OCI-M2 (cell line): Measurements from ENCODE around the gene THNSL1.

Source experiments
- DNase-seq: peaks from one replicate; lab custom pipeline; 2025; ENCODE audit not compliant: unreplicated experiment; lab: John Stamatoyannopoulos, UW

Gene THNSL1

DNA sequence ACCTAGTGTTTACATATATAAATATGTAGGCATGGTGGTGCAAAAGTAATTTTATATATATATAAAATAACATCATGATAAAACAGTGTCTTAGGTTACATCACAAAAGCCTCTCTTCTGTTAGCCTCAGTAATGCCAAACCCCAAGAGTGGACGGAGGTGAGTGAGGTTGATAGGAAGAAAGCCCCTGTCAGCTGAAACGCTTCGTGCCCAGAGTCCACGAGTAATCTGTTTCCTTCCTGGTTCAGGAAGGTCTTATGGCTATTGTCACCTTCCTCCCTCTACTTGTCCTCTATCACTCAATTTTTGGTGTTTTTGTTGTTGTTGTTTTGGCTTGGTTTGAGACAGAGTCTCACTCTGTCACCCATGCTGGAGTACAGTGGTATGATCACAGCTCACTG, 41.5 kb downstream of the THNSL1 start:
- no peak for DNase-seq

- no peak for DNase-seq
Measured at GRCh38 chr10:25059990-25060389, 43.6 kb downstream of the THNSL1 start.

DNA sequence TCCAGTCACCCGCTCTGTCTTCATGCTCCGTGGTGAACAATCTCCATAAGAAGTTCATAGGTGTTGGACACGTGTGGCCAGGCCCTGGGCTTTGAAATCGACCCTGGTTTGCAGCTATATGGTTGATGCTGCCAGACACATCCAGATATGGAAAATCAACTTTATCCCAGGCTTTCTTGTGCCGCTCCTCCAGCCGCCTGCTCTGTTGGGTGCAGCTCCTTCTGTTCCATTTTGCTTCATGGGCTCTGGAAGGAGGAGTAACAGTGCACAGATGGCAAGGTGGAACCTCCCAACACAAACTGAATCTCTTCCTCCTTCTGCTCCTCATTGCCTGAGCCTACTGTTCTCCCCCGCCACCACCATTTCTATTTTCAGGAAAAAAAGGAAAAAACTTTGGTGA, 44.7 kb downstream of the THNSL1 start:
- DNase-seq: no peak

DNA sequence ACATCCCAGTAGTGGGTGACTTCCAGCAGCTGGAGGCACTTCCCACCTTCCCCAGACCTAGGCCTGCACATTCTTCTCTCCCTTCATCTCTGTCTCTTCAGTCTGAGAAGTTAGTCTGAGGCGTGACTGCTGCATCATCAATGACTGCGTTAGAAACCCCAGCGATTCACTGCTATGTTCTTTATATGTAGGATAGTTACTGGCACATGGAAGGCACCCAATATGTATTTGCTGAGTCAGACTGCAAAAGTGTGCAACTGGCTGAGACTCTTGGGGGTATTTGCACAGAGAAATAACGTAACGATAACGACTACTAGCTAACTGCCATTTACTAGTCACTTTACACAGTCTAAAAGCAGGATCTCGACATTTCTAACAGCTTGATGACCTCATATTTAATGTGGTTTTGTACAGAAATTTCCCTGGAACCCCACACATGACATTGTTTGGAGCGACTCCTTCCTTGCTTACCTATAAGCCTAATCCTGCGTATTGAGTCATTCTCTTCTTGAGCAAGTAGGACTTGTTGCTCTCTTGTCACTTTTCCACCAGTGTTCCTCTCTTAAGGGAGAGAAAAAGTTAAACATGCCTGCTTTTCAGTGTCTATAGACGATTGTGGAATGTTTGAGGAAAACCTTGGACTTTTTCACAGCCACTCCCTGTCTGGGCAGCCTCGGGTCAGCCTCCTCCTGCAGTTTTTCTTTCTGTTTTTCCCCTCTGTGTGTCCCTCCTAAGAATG, 45.5 kb downstream of the THNSL1 start:
- DNase-seq: no peak

DNA sequence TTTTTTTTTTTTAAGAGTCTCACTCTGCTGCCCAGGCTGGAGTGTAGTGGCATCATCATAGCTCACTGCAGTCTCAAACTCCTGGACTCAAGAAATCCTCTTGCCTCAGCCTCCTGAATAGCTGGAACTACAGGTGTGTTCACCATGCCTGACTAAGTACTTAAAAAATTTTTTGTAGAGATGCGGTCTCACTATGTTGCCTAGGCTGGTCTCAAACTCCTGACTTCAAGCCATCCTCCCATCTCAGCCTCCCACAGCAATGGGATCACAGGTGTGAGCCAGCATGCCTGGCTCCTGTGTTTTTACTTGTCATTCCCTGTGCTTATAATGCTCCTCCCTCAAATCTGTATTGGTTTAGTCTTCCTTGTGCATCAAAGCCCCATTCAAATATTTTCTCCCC, 46.7 kb downstream of the THNSL1 start:
- no peak for DNase-seq

- DNase-seq: no peak
Measured at GRCh38 chr10:25063644-25064043, 47.2 kb downstream of the THNSL1 start.

- DNase-seq: no peak
Measured at GRCh38 chr10:25064401-25064800, 48.0 kb downstream of the THNSL1 start.

- no peak for DNase-seq
Measured at GRCh38 chr10:25065761-25066476, 49.5 kb downstream of the THNSL1 start.

- DNase-seq: no peak
Measured at GRCh38 chr10:25068152-25069058, 52.0 kb downstream of the THNSL1 start.

DNA sequence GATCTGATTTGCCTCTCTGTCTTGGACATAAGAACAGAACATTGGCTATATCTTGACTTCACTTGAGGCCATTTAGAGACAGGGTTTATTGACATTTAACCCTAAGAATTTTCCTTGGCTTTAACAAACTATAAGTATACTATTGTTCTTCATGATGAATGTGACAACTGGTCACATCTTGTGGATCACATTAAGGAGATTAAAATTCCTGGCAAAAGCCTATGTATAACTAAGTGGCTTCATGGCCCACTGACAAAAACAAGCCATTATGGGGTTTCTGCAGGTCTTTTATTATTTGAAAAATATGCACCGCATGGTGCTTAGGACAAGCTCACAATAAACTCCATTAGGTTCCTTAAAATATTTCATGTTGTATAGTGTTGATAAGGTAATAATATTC, 54.8 kb downstream of the THNSL1 start:
- DNase-seq: no peak

GRCh38 chr10:25072786-25073185, 56.4 kb downstream of the THNSL1 start:
- no peak for DNase-seq

DNA sequence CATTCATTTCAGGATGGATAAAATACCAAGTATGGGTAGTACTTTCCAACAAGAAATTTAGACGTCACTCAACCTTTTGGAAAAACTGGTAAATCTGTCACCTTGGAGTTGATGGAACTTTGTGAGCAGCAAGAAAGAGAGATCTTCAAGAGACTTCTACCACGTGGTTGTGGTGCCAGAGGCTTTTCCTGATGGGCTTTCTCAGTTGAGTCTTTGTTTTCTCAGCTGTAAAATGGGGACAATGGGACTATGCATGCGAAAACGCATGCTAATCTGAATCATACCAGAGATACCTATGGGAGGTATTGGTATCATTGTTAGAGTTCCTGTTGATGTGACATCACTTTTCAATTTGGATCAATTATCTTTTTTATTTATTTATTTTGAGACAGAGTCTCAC, 59.4 kb downstream of the THNSL1 start:
- no peak for DNase-seq
